HepG2 (cell line): ENCODE measurements around the gene DUSP12. TPM values are rescaled to one million over a fixed set of nuclear protein-coding genes. Genes with fewer than 3 reads are reported as not detected.

Experiments
- ATAC-seq: fragments of 200-7000 bp; cut with Tn5 transposase; 3 replicates; pipeline ENCODE4 v1.9.1; 2020; ENCODE audit warnings: mild to moderate bottlenecking, moderate library complexity
- BruUV-seq: library from RNA; stranded (reverse); fragments of 400-500 nt; replicated peaks from 2 replicates; lab custom pipeline; 2021; lab: Mats Ljungman, UMichigan
- CTCF ChIA-PET: fragments of 300-600 bp; formaldehyde crosslinking; extraction: SDS; loops from one replicate; lab custom pipeline; 2021; ENCODE audit warnings: low total read pairs, inconsistent platforms, low intra/inter-chr PET ratio; lab: Yijun Ruan, JAX
- POLR2A ChIA-PET: fragments of 350-600 bp; sonication (Branson Sonifier 250); formaldehyde crosslinking; loops from one replicate; lab custom pipeline; 2020; ENCODE audit warnings: antibody characterized with exemption, inconsistent platforms; lab: Yijun Ruan, JAX
- DNase-seq: peaks from one replicate; pipeline ENCODE4 v3.0.0-alpha.2; 2015; ENCODE audit warnings: low spot score
- FAIRE-seq: peaks from 3 replicates; lab custom pipeline; 2011; peaks lifted over from hg19 to GRCh38; lab: Jason Lieb, UNC
- H2AFZ ChIP-seq: one replicate; pipeline ENCODE4 v1.6.1; 2011; ENCODE audit warnings: low read length, inconsistent platforms
- H3K27ac ChIP-seq: fragments of 300-600 bp; 3 replicates; pipeline ENCODE4 v1.8.0; 2011; ENCODE audit warnings: mixed run types, mild to moderate bottlenecking, mixed read lengths, low read length, inconsistent platforms; ENCODE audit not compliant: insufficient read depth; ENCODE audit errors: extremely low read length
- H3K27me3 ChIP-seq, 2 experiments: fragments of 200-600 bp in 1 of 2; 2 replicates in 1 of 2; 3 replicates in 1 of 2; pipeline versions ENCODE4 v1.6.0 to v1.8.0; 2011; ENCODE audit warnings: low read length in 2 of 2, mild to moderate bottlenecking in 2 of 2, moderate library complexity in 2 of 2, inconsistent platforms in 1 of 2; ENCODE audit not compliant: insufficient read depth in 2 of 2, control insufficient read depth in 1 of 2
- H3K36me3 ChIP-seq, 2 experiments: fragments of 200-600 bp in 1 of 2; replicated peaks in 1 of 2; 2 replicates in 1 of 2; 3 replicates in 1 of 2; pipeline versions ENCODE4 v1.5.1 to v1.8.0; 2011; ENCODE audit warnings: low read length in 2 of 2, inconsistent platforms in 1 of 2; ENCODE audit not compliant: insufficient read depth in 2 of 2, control insufficient read depth in 1 of 2
- H3K4me1 ChIP-seq: 2 replicates; pipeline ENCODE4 v1.5.1; 2012; ENCODE audit warnings: low read length, inconsistent platforms; ENCODE audit not compliant: insufficient read depth
- H3K4me2 ChIP-seq: 2 replicates; pipeline ENCODE4 v1.6.0; 2011; ENCODE audit warnings: low read depth, low read length, inconsistent platforms
- H3K4me3 ChIP-seq, 3 experiments: fragments of 200-600 bp in 1 of 3; sonication (generic), shearing (Covaris generic) in 1 of 3; replicated peaks in 1 of 3; 2 replicates each; pipeline ENCODE4 v1.5.1; 2011 to 2016; ENCODE audit warnings: low read length in 3 of 3, inconsistent platforms in 2 of 3, low read depth in 2 of 3, mild to moderate bottlenecking in 2 of 3, control low read depth in 1 of 3, mixed read lengths in 1 of 3; ENCODE audit not compliant: insufficient read depth in 1 of 3
- H3K79me2 ChIP-seq: one replicate; pipeline ENCODE4 v1.6.1; 2011; ENCODE audit warnings: low read length, inconsistent platforms; ENCODE audit not compliant: insufficient read depth
- H3K9ac ChIP-seq: 2 replicates; pipeline ENCODE4 v1.6.0; 2011; ENCODE audit warnings: mild to moderate bottlenecking, low read depth, low read length, inconsistent platforms; ENCODE audit not compliant: insufficient read depth
- H3K9me3 ChIP-seq: 2 replicates; pipeline ENCODE4 v1.5.1; 2012; ENCODE audit warnings: mild to moderate bottlenecking, low read length
- H4K20me1 ChIP-seq: 2 replicates; pipeline ENCODE4 v1.6.0; 2011; ENCODE audit warnings: inconsistent platforms, mild to moderate bottlenecking, low read length, moderate library complexity; ENCODE audit not compliant: insufficient read depth
- ATF4 ChIP-seq, 2 experiments: fragments of 450-650 bp in 1 of 2; sonication (generic) in 1 of 2; formaldehyde crosslinking; IDR thresholded peaks; 2 replicates each; pipeline versions ENCODE4 v1.5.0 to v1.8.0; 2020 to 2022; ENCODE audit warnings: mild to moderate bottlenecking in 1 of 2, missing genetic modification reagents in 1 of 2
- ATF5 ChIP-seq: sonication (generic); formaldehyde crosslinking; IDR thresholded peaks from 2 replicates; pipeline ENCODE4 v1.4.0; 2020; ENCODE audit warnings: mild to moderate bottlenecking, low read depth, missing genetic modification reagents
- CTCF ChIP-seq: sonication (generic); formaldehyde crosslinking; IDR thresholded peaks from 2 replicates; pipeline ENCODE4 v1.5.0; 2020; ENCODE audit warnings: mild to moderate bottlenecking, missing genetic modification reagents, moderate library complexity
- GATAD2A ChIP-seq: IDR thresholded peaks from 2 replicates; pipeline ENCODE4 v1.6.1; 2016
- HMGXB4 ChIP-seq, 2 experiments: sonication (generic) in 1 of 2; formaldehyde crosslinking in 1 of 2; IDR thresholded peaks; 2 replicates each; pipeline versions ENCODE4 v1.4.0 to v1.6.1; 2018 to 2020; ENCODE audit warnings: missing genetic modification reagents in 2 of 2, borderline replicate concordance in 1 of 2, low read depth in 1 of 2, mild to moderate bottlenecking in 1 of 2, missing biosample characterization in 1 of 2
- JDP2 ChIP-seq: sonication (generic); formaldehyde crosslinking; IDR thresholded peaks from 2 replicates; pipeline ENCODE4 v1.8.1; 2022; ENCODE audit warnings: missing genetic modification reagents, borderline replicate concordance
- MEF2D ChIP-seq: sonication (generic); formaldehyde crosslinking; IDR thresholded peaks from 2 replicates; pipeline ENCODE4 v1.5.1; 2020; ENCODE audit warnings: mild to moderate bottlenecking, missing genetic modification reagents
- NR2F1 ChIP-seq, 2 experiments: fragments of 450-650 bp in 1 of 2; formaldehyde crosslinking in 1 of 2; IDR thresholded peaks; 2 replicates each; pipeline versions ENCODE4 v1.5.0 to v1.6.1; 2016 to 2020; ENCODE audit warnings: mild to moderate bottlenecking in 1 of 2, missing compliant biosample characterization in 1 of 2, missing genetic modification reagents in 1 of 2, moderate library complexity in 1 of 2
- PHF21A ChIP-seq: sonication (generic); formaldehyde crosslinking; IDR thresholded peaks from 2 replicates; pipeline ENCODE4 v1.5.0; 2020; ENCODE audit warnings: mild to moderate bottlenecking, missing genetic modification reagents
- POGK ChIP-seq: sonication (generic); formaldehyde crosslinking; conservative IDR thresholded peaks from 2 replicates; pipeline ENCODE4 v1.8.0; 2022; ENCODE audit warnings: mild to moderate bottlenecking, moderate library complexity, missing genetic modification reagents
- SNAPC5 ChIP-seq: sonication (generic); formaldehyde crosslinking; IDR thresholded peaks from 2 replicates; pipeline ENCODE4 v1.8.1; 2023; ENCODE audit warnings: mild to moderate bottlenecking, missing genetic modification reagents, borderline replicate concordance
- ZBTB38 ChIP-seq: sonication (generic); formaldehyde crosslinking; IDR thresholded peaks from 2 replicates; pipeline ENCODE4 v1.5.1; 2020; ENCODE audit warnings: mild to moderate bottlenecking, missing genetic modification reagents
- ZNF121 ChIP-seq: sonication (generic); formaldehyde crosslinking; IDR thresholded peaks from 2 replicates; pipeline ENCODE4 v1.5.0; 2020; ENCODE audit warnings: mild to moderate bottlenecking, missing genetic modification reagents
- ZNF24 ChIP-seq: fragments of 450-650 bp; IDR thresholded peaks from 2 replicates; pipeline ENCODE4 v1.6.1; 2017; ENCODE audit warnings: antibody characterized with exemption, mild to moderate bottlenecking
- WGBS: methylation state at CpG from one replicate; pipeline ENCODE4 v1.1.6; 2017; ENCODE audit warnings: low lambda C conversion rate; 5-methylcytosine and 5-hydroxymethylcytosine counted together
- in situ Hi-C: cut with HindIII; loops from 2 replicates; pipeline ENCODE4 v1.10.0; 2017; ENCODE audit warnings: low pct_unique_long_range_greater_than_20kb; ENCODE audit not compliant: extremely low pct_ligation_motif_present
- intact Hi-C: fragments of 100-400 bp; cut with micrococcal nuclease; formaldehyde crosslinking; loops from one replicate; pipeline ENCODE4 v1.10.0; 2022; ENCODE audit not compliant: unreplicated experiment
- polyA plus RNA-seq, 8 experiments: library from polyadenylated mRNA; depleted of rRNA in 3 of 8; stranded (reverse) in 7 of 8; unstranded in 1 of 8; fragments of >200 nt; fragmentation: Illumina TruSeq in 4 of 8; extraction: Trizol in 4 of 8; gene quantifications; 2 replicates each; pipeline versions ENCODE4 v1.2.1 to v1.2.3, GENCODE V29; 2011 to 2016; ENCODE audit warnings: low read depth in 4 of 8, missing spikeins in 1 of 8, mixed read lengths in 1 of 8; ENCODE audit not compliant: insufficient read depth in 1 of 8
- total RNA-seq, 5 experiments: library from RNA; depleted of rRNA; stranded (reverse); fragments of >200 nt; fragmentation: Illumina TruSeq; extraction: Trizol; gene quantifications; 2 replicates each; pipeline ENCODE4 v1.2.3, GENCODE V29; 2016; ENCODE audit warnings: low read depth in 1 of 5

Gene DUSP12
- total and polyA plus RNA-seq, 2 of the 13 experiments (the other 11 are each of a cell fraction or from before 2014, with no cell fraction given): 36.7 to 37.1 TPM

GRCh38 chr1:161747801-161748200, 1.8 kb upstream of the DUSP12 start (continued):
- TF ChIP-seq ATF5 (CRISPR knock-in tag) (no peak), ZNF24 (no peak), SNAPC5 (CRISPR knock-in tag) (no peak), PHF21A (CRISPR knock-in tag) (no peak), NR2F1 (CRISPR knock-in tag; IDR thresholded peaks at IDR 0.05) (no peak), JDP2 (CRISPR knock-in tag) (no peak), ATF4 (CRISPR knock-in tag; IDR thresholded peaks at IDR 0.05) (no peak), MEF2D (no peak)

- DNase-seq: peak; percentile 46
- in situ Hi-C loops: no loop called here
- H3K36me3 ChIP-seq: no peaks in the 10 kb centered on the region
- H3K9ac ChIP-seq: no peak overlapping the region
- no peak overlapping the region for H3K27ac ChIP-seq
- intact Hi-C loops: loop anchor here (1.0 kb wide), 1 partner anchor 274 kb away; no protein-coding TSS in a partner anchor
- H3K4me1 ChIP-seq: peaks cover 25% of the 10 kb centered on the region
- ATAC-seq: peak; percentile 70
- no TSS peak for BruUV-seq
- ChIA-PET CTCF (interaction anchor here (0.8 kb wide), 1 partner anchor 273 kb away, joined by 3 read pairs; no protein-coding TSS in a partner anchor), POLR2A (interaction anchor here (1.4 kb wide), 1 partner anchor 14 kb away, joined by 6 read pairs; the partner anchor contains the start of gene DUSP12)
- peak; percentile 54 for FAIRE-seq
- H3K79me2 ChIP-seq: peaks cover 22% of the 10 kb centered on the region
- H3K4me2 ChIP-seq: peak overlapping the region; percentile 59
- H2AFZ ChIP-seq: no peak overlapping the region
- no peaks in the 10 kb centered on the region; a peak in 2 of 5 replicates for H3K27me3 ChIP-seq
- no peaks in the 10 kb centered on the region for H4K20me1 ChIP-seq
- peak overlapping the region in 2 of 3 experiments; percentile 19 to 94; a peak in 2 of 6 replicates for H3K4me3 ChIP-seq
- no peaks in the 10 kb centered on the region for H3K9me3 ChIP-seq
- 52% methylated on average over 7 of the region's 7 CpGs for WGBS
- TF ChIP-seq NR2F1 (CRISPR knock-in tag; IDR thresholded peaks at IDR 0.05) (no peak), HMGXB4 (CRISPR knock-in tag; IDR thresholded peaks at IDR 0.05; ENCODE audit: borderline replicate concordance in 1 of 2, low read depth in 1 of 2) (0 out of 4 replicates have a peak, but pooled peaks of 1 of the 2 experiments have one; percentile 28), ZNF121 (CRISPR knock-in tag) (peak; percentile 82; the same call in 1 of the 2 replicates), GATAD2A (CRISPR knock-in tag) (0 out of 2 replicates have a peak, but pooled peaks have one; percentile 20), CTCF (peak; percentile 67), POGK (CRISPR knock-in tag) (no peak), ZBTB38 (peak; percentile 58; the same call in 1 of the 2 replicates)
Measured at GRCh38 chr1:161763522-161764098, 14.0 kb downstream of the DUSP12 start.
